WTC11 (cell line): Measurements from ENCODE around the gene APRT. TPM values are rescaled to one million over a fixed set of nuclear protein-coding genes. Genes with fewer than 3 reads are reported as not detected.

Source experiments
- ATAC-seq: fragments of 200-7000 bp; cut with Tn5 transposase; 2 replicates; pipeline ENCODE4 v1.10.0; 2021; ENCODE audit warnings: mild to moderate bottlenecking, moderate library complexity
- Bru-seq: library from RNA; stranded (reverse); fragments of 400-500 nt; gene quantifications from one replicate; lab custom pipeline; 2021; lab: Mats Ljungman, UMichigan
- CTCF ChIA-PET: fragments of 300-600 bp; sonication (Branson Sonifier 250); formaldehyde crosslinking; loops from one replicate; lab custom pipeline; 2021; ENCODE audit warnings: antibody characterized with exemption; lab: Charles Lee
- POLR2A ChIA-PET: fragments of 350-600 bp; sonication (Branson Sonifier 250); formaldehyde crosslinking; loops from one replicate; lab custom pipeline; 2021; ENCODE audit warnings: antibody characterized with exemption; lab: Charles Lee
- DNase-seq: peaks from one replicate; pipeline ENCODE4 v3.0.0; 2021; ENCODE audit warnings: low spot score
- H3K27ac Mint-ChIP-seq: 2 replicates; pipeline ENCODE4 v1.8.0; 2021; ENCODE audit warnings: mixed read lengths
- H3K27me3 Mint-ChIP-seq: 2 replicates; pipeline ENCODE4 v1.8.0; 2021; ENCODE audit warnings: low read depth, mild to moderate bottlenecking, moderate library complexity, mixed read lengths
- H3K36me3 Mint-ChIP-seq: 2 replicates; pipeline ENCODE4 v1.8.0; 2021; ENCODE audit warnings: mixed read lengths
- H3K4me1 Mint-ChIP-seq: 2 replicates; pipeline ENCODE4 v1.8.0; 2022; ENCODE audit warnings: mixed read lengths
- H3K4me3 Mint-ChIP-seq: 2 replicates; pipeline ENCODE4 v1.8.0; 2021; ENCODE audit warnings: mild to moderate bottlenecking, moderate library complexity, mixed read lengths
- H3K9me3 Mint-ChIP-seq: 2 replicates; pipeline ENCODE4 v1.8.0; 2021; ENCODE audit warnings: mixed read lengths
- E2F4 ChIP-seq: sonication (generic); formaldehyde crosslinking; IDR thresholded peaks from 2 replicates; pipeline ENCODE4 v1.8.1; 2022; ENCODE audit warnings: low read depth, mild to moderate bottlenecking, moderate library complexity, missing genetic modification reagents, borderline replicate concordance
- GTF2I ChIP-seq: fragments of 250-450 bp; sonication (Bioruptor Pico); conservative IDR thresholded peaks from 2 replicates; pipeline ENCODE4 v1.4.0; 2021; ENCODE audit warnings: mild to moderate bottlenecking
- HMGA2 ChIP-seq: fragments of 250-450 bp; sonication (Bioruptor Pico); IDR thresholded peaks from 2 replicates; pipeline ENCODE4 v1.4.0; 2021; ENCODE audit warnings: mild to moderate bottlenecking, moderate library complexity
- MYBL2 ChIP-seq: sonication (generic); formaldehyde crosslinking; IDR thresholded peaks from 2 replicates; pipeline ENCODE4 v1.8.1; 2023; ENCODE audit warnings: mild to moderate bottlenecking, moderate library complexity, missing genetic modification reagents
- NR3C1 ChIP-seq: sonication (generic); formaldehyde crosslinking; conservative IDR thresholded peaks from 2 replicates; pipeline ENCODE4 v1.8.1; 2023; ENCODE audit warnings: low read depth, mild to moderate bottlenecking, missing genetic modification reagents
- SP1 ChIP-seq: sonication (generic); formaldehyde crosslinking; conservative IDR thresholded peaks from 2 replicates; pipeline ENCODE4 v1.8.1; 2022; ENCODE audit warnings: missing genetic modification reagents
- TEAD4 ChIP-seq: sonication (generic); formaldehyde crosslinking; IDR thresholded peaks from 2 replicates; pipeline ENCODE4 v1.8.0; 2022; ENCODE audit warnings: mild to moderate bottlenecking, missing genetic modification reagents
- ZBTB21 ChIP-seq: sonication (generic); formaldehyde crosslinking; IDR thresholded peaks from 2 replicates; pipeline ENCODE4 v1.8.1; 2023; ENCODE audit warnings: mild to moderate bottlenecking, missing genetic modification reagents, borderline replicate concordance
- ZMAT4 ChIP-seq: fragments of 250-450 bp; sonication (Bioruptor Pico); IDR thresholded peaks from 2 replicates; pipeline ENCODE4 v1.9.0; 2021; ENCODE audit warnings: mild to moderate bottlenecking
- ZNF263 ChIP-seq: sonication (generic); formaldehyde crosslinking; IDR thresholded peaks from 2 replicates; pipeline ENCODE4 v1.8.1; 2022; ENCODE audit warnings: low read depth, mild to moderate bottlenecking, moderate library complexity, missing genetic modification reagents
- ZNF396 ChIP-seq: fragments of 250-450 bp; sonication (Bioruptor Pico); IDR thresholded peaks from 2 replicates; pipeline ENCODE4 v1.8.0; 2021; ENCODE audit warnings: mild to moderate bottlenecking, moderate library complexity, borderline replicate concordance
- ZNF416 ChIP-seq: fragments of 250-450 bp; sonication (Bioruptor Pico); IDR thresholded peaks from 2 replicates; pipeline ENCODE4 v1.9.0; 2021; ENCODE audit warnings: mild to moderate bottlenecking, inconsistent platforms
- long read RNA-seq, 3 experiments: library from RNA in 1 of 3; library from capped mRNA in 1 of 3; library from polyadenylated mRNA in 1 of 3; unstranded in 2 of 3; stranded (forward) in 1 of 3; transcript quantifications; one replicate each; pipeline ENCODE4 v2.0.0, GENCODE V29; 2021
- total RNA-seq: library from RNA; stranded (reverse); gene quantifications from 3 replicates; pipeline ENCODE4 v1.2.3, GENCODE V29; 2021
- TF ChIP-seq, protein P1 (sequence below): fragments of 250-450 bp; sonication (Bioruptor Pico); conservative IDR thresholded peaks from 2 replicates; pipeline ENCODE4 v1.9.0; 2021; ENCODE audit warnings: mild to moderate bottlenecking
- TF ChIP-seq, protein P2 (sequence below): sonication (generic); formaldehyde crosslinking; IDR thresholded peaks from 2 replicates; pipeline ENCODE4 v1.8.1; 2022; ENCODE audit warnings: mild to moderate bottlenecking, missing genetic modification reagents, moderate library complexity, borderline replicate concordance
- TF ChIP-seq, protein P3 (sequence below): sonication (generic); formaldehyde crosslinking; IDR thresholded peaks from 2 replicates; pipeline ENCODE4 v1.8.1; 2023; ENCODE audit warnings: mild to moderate bottlenecking, missing genetic modification reagents, borderline replicate concordance
- TF ChIP-seq, protein P4 (sequence below): sonication (generic); formaldehyde crosslinking; conservative IDR thresholded peaks from 2 replicates; pipeline ENCODE4 v1.8.1; 2023; ENCODE audit warnings: mild to moderate bottlenecking, low read depth, missing genetic modification reagents, moderate library complexity
- TF ChIP-seq, protein P5 (sequence below): sonication (generic); formaldehyde crosslinking; IDR thresholded peaks from 2 replicates; pipeline ENCODE4 v1.8.0; 2022; ENCODE audit warnings: mild to moderate bottlenecking, missing genetic modification reagents

The APRT gene, protein sequence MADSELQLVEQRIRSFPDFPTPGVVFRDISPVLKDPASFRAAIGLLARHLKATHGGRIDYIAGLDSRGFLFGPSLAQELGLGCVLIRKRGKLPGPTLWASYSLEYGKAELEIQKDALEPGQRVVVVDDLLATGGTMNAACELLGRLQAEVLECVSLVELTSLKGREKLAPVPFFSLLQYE
- total RNA-seq, result 272 to 288 TPM (median 282 TPM) in 3 replicates
- percentile 89 among the genes with signal in this experiment for Bru-seq, nascent RNA
- long read RNA-seq, experiment 1, transcript APRT-201 (5 exons, 947 nt), result major isoform, 439 of 619 reads
- long read RNA-seq, experiment 1, transcript APRT-210 (2 exons, 490 nt), result minor isoform, 27 of 619 reads
- long read RNA-seq, experiment 1, transcript APRT-202 (5 exons, 664 nt), result minor isoform, 67 of 619 reads
- long read RNA-seq, experiment 1, transcript APRT-205 (2 exons, 584 nt), result minor isoform, 12 of 619 reads
- long read RNA-seq, experiment 1, partial matches to known transcripts, result 11 of 619 reads
- long read RNA-seq, experiment 1, other reads (novel, unspliced or antisense), result 55 of 619 reads
- long read RNA-seq, experiment 2, transcript APRT-201 (5 exons, 947 nt), result major isoform, 12 of 492 reads
- long read RNA-seq, experiment 2, transcript APRT-205 (2 exons, 584 nt), result minor isoform, 5 of 492 reads
- long read RNA-seq, experiment 2, partial matches to known transcripts, result 38 of 492 reads
- long read RNA-seq, experiment 2, other reads (novel, unspliced or antisense), result 431 of 492 reads
- long read RNA-seq, experiment 3, transcript APRT-201 (5 exons, 947 nt), result major isoform, 291 of 312 reads
- long read RNA-seq, experiment 3, partial matches to known transcripts, result 2 of 312 reads
- long read RNA-seq, experiment 3, other reads (novel, unspliced or antisense), result 17 of 312 reads

DNA sequence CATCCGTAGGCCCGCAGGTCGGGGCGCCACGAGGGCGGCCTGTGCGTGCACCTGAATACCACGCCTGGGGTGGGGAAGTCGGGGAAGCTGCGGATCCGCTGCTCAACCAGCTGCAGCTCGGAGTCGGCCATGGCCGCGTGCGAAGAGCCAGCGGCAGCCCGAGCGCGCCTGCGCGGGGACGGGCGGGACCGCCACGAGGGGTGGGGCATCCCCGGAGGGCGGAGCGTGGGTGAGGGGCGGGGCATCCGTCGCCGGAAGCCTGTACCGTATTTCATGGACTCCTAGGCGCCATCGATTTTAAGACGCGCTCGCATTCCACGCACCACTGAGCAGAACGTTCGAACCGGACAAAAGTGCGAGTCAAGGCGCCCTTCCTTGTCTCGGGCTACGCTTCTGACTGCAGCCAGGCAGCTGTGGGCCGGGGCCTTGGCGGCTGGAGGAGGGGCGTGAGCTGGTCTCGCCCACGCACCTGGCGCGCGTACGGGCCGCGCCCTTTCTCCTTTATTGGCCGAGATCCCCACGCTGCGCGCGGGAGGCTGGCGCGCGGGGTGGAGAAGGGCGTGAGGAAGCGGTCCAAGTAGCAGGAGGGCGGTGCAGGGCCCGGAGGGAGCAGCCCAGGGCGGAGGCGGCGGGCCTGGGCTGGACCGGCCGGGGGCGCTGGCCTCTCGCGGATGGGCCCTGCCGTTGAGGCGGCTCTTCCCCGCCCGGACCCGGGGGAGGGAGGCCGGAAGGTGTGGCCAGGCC, at the start of gene APRT:
Gene APRT (minus strand): TSS at position 160 of the 744 bp plus-strand sequence. CDS start 29 bp downstream, at position 131.
- H3K4me3 Mint-ChIP-seq, result peak within 1 kb of the TSS; percentile 87
- DNase-seq (peak; percentile 95), ATAC-seq (peak; percentile 61)
- no peaks in the 10 kb centered on the region for H3K9me3 Mint-ChIP-seq
- ChIA-PET POLR2A (interaction anchor here (0.5 to 1.8 kb wide), 4 partner anchors 8 to 111 kb away, joined by 3 to 6 read pairs (median 4); partner anchors contain the start of genes CDT1 and TRAPPC2L), CTCF (interaction anchor here (0.6 to 5.1 kb wide), 26 partner anchors 15 to 428 kb away, joined by 3 to 47 read pairs (median 4); partner anchors contain the start of genes CDH15, GALNS, PIEZO1 and TRAPPC2L)
- H3K27me3 Mint-ChIP-seq, result no peaks in the 10 kb centered on the region
- H3K4me1 Mint-ChIP-seq, result peaks cover 14% of the 10 kb centered on the region
- peaks cover 28% of the 10 kb centered on the region for H3K36me3 Mint-ChIP-seq
- H3K27ac Mint-ChIP-seq, result peak within 1 kb of the TSS; percentile 98
- TF ChIP-seq HMGA2 (CRISPR knock-in tag) (no peak), NR3C1 (CRISPR knock-in tag) (no peak), ZNF416 (CRISPR knock-in tag) (no peak), ZMAT4 (CRISPR knock-in tag) (no peak), E2F4 (peak; percentile 31; the same call in 1 of the 2 replicates), ZNF263 (CRISPR knock-in tag) (no peak; the same call in 1 of the 2 replicates), ZNF396 (CRISPR knock-in tag) (no peak), ZBTB21 (CRISPR knock-in tag) (peak; percentile 71; the same call in 1 of the 2 replicates), TEAD4 (CRISPR knock-in tag) (no peak; the same call in 1 of the 2 replicates), MYBL2 (CRISPR knock-in tag) (peak; percentile 31), SP1 (CRISPR knock-in tag) (peak; percentile 88), GTF2I (no peak)
- TF ChIP-seq, protein P1, sequence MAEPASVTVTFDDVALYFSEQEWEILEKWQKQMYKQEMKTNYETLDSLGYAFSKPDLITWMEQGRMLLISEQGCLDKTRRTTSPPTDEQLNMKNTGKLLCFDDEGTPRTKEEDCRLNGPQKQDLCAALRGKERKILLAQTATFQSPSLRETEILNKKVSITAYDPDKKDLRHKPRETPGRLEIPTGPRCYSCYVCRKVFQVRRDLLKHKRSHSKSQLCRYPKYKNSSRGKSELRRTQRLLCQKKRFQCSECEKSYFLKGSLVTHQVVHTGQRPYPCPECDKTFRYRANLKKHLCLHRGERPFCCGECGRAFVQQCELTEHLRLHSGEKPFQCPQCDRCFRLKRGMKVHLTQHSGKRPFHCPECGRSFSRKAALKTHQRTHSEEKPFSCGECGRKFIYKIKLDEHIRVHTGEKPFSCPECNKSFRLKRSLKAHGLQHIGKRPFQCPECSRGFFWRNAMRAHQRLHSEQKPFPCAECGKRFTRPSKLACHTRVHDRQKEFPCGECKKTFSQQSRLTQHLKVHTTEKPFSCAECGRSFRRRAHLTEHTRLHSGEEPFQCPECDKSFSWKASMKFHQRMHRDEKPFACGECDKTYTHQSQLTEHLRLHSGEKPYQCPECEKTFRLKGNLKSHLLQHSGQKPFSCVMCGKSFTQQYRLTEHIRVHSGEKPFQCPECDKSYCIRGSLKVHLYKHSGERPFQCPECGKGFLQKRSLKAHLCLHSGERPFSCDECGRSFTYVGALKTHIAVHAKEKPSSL (CRISPR knock-in tag), result no peak
- TF ChIP-seq, protein P2, sequence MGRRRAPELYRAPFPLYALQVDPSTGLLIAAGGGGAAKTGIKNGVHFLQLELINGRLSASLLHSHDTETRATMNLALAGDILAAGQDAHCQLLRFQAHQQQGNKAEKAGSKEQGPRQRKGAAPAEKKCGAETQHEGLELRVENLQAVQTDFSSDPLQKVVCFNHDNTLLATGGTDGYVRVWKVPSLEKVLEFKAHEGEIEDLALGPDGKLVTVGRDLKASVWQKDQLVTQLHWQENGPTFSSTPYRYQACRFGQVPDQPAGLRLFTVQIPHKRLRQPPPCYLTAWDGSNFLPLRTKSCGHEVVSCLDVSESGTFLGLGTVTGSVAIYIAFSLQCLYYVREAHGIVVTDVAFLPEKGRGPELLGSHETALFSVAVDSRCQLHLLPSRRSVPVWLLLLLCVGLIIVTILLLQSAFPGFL (CRISPR knock-in tag), result no peak; the same call in 1 of the 2 replicates
- TF ChIP-seq, protein P3, sequence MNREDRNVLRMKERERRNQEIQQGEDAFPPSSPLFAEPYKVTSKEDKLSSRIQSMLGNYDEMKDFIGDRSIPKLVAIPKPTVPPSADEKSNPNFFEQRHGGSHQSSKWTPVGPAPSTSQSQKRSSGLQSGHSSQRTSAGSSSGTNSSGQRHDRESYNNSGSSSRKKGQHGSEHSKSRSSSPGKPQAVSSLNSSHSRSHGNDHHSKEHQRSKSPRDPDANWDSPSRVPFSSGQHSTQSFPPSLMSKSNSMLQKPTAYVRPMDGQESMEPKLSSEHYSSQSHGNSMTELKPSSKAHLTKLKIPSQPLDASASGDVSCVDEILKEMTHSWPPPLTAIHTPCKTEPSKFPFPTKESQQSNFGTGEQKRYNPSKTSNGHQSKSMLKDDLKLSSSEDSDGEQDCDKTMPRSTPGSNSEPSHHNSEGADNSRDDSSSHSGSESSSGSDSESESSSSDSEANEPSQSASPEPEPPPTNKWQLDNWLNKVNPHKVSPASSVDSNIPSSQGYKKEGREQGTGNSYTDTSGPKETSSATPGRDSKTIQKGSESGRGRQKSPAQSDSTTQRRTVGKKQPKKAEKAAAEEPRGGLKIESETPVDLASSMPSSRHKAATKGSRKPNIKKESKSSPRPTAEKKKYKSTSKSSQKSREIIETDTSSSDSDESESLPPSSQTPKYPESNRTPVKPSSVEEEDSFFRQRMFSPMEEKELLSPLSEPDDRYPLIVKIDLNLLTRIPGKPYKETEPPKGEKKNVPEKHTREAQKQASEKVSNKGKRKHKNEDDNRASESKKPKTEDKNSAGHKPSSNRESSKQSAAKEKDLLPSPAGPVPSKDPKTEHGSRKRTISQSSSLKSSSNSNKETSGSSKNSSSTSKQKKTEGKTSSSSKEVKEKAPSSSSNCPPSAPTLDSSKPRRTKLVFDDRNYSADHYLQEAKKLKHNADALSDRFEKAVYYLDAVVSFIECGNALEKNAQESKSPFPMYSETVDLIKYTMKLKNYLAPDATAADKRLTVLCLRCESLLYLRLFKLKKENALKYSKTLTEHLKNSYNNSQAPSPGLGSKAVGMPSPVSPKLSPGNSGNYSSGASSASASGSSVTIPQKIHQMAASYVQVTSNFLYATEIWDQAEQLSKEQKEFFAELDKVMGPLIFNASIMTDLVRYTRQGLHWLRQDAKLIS (CRISPR knock-in tag), result no peak
- TF ChIP-seq, protein P4, sequence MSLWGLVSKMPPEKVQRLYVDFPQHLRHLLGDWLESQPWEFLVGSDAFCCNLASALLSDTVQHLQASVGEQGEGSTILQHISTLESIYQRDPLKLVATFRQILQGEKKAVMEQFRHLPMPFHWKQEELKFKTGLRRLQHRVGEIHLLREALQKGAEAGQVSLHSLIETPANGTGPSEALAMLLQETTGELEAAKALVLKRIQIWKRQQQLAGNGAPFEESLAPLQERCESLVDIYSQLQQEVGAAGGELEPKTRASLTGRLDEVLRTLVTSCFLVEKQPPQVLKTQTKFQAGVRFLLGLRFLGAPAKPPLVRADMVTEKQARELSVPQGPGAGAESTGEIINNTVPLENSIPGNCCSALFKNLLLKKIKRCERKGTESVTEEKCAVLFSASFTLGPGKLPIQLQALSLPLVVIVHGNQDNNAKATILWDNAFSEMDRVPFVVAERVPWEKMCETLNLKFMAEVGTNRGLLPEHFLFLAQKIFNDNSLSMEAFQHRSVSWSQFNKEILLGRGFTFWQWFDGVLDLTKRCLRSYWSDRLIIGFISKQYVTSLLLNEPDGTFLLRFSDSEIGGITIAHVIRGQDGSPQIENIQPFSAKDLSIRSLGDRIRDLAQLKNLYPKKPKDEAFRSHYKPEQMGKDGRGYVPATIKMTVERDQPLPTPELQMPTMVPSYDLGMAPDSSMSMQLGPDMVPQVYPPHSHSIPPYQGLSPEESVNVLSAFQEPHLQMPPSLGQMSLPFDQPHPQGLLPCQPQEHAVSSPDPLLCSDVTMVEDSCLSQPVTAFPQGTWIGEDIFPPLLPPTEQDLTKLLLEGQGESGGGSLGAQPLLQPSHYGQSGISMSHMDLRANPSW (CRISPR knock-in tag), result no peak
- TF ChIP-seq, protein P5, sequence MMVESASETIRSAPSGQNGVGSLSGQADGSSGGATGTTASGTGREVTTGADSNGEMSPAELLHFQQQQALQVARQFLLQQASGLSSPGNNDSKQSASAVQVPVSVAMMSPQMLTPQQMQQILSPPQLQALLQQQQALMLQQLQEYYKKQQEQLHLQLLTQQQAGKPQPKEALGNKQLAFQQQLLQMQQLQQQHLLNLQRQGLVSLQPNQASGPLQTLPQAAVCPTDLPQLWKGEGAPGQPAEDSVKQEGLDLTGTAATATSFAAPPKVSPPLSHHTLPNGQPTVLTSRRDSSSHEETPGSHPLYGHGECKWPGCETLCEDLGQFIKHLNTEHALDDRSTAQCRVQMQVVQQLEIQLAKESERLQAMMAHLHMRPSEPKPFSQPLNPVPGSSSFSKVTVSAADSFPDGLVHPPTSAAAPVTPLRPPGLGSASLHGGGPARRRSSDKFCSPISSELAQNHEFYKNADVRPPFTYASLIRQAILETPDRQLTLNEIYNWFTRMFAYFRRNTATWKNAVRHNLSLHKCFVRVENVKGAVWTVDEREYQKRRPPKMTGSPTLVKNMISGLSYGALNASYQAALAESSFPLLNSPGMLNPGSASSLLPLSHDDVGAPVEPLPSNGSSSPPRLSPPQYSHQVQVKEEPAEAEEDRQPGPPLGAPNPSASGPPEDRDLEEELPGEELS (CRISPR knock-in tag), result 0 out of 2 replicates have a peak, but pooled peaks have one; percentile 21
